HEK293 (cell line): Measurements from ENCODE around the gene CNTNAP4.

Experiments
- EGR2 ChIP-seq: fragments of 450-650 bp; formaldehyde crosslinking; IDR thresholded peaks from 2 replicates; pipeline ENCODE4 v1.5.1; 2016; ENCODE audit warnings: low read depth, missing biosample characterization, missing genetic modification characterization
- TCF7L2 ChIP-seq: IDR thresholded peaks from 2 replicates; pipeline ENCODE4 v1.6.1; 2011; ENCODE audit warnings: low read depth, mild to moderate bottlenecking, inconsistent platforms, low read length, moderate library complexity, borderline replicate concordance
- ZNF274 ChIP-seq, 2 experiments: fragments of 200-500 bp in 1 of 2; fragments of 450-650 bp in 1 of 2; sonication (Bioruptor generic) in 1 of 2; formaldehyde crosslinking in 1 of 2; IDR thresholded peaks; 2 replicates each; pipeline versions ENCODE4 v1.5.1 to v1.6.1; 2014 to 2016; ENCODE audit warnings: borderline replicate concordance in 1 of 2, inconsistent platforms in 1 of 2, low read length in 1 of 2, missing biosample characterization in 1 of 2, missing genetic modification characterization in 1 of 2
- ZNF548 ChIP-seq: fragments of 450-650 bp; formaldehyde crosslinking; IDR thresholded peaks from 2 replicates; pipeline ENCODE4 v1.5.1; 2016; ENCODE audit warnings: missing biosample characterization, missing genetic modification characterization
- TF ChIP-seq, protein P1 (sequence below): fragments of 450-650 bp; formaldehyde crosslinking; IDR thresholded peaks from 2 replicates; pipeline ENCODE4 v1.5.1; 2016; ENCODE audit warnings: missing biosample characterization, missing genetic modification characterization
- TF ChIP-seq, protein P2 (sequence below): fragments of 450-650 bp; formaldehyde crosslinking; IDR thresholded peaks from 2 replicates; pipeline ENCODE4 v1.5.1; 2017; ENCODE audit warnings: missing biosample characterization, missing genetic modification characterization

DNA sequence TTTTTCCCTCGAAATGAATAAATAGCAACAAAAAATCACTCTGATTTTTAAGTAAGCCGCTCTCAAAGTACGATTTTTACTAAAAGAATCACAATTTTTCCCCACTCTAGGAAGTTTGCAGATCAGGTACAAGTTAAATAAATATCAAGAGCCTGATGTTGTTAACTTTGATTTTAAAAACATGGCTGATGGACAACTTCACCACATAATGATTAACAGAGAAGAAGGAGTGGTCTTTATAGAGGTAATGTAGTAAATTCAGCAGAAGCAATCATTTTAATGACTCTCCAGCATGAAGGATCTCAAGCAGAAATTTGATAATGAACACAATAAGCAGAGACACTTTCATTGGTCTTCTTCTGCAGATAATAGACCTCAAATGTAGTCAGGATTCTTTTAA, 262.4 kb downstream of the CNTNAP4 start:
- TF ChIP-seq, protein P1, sequence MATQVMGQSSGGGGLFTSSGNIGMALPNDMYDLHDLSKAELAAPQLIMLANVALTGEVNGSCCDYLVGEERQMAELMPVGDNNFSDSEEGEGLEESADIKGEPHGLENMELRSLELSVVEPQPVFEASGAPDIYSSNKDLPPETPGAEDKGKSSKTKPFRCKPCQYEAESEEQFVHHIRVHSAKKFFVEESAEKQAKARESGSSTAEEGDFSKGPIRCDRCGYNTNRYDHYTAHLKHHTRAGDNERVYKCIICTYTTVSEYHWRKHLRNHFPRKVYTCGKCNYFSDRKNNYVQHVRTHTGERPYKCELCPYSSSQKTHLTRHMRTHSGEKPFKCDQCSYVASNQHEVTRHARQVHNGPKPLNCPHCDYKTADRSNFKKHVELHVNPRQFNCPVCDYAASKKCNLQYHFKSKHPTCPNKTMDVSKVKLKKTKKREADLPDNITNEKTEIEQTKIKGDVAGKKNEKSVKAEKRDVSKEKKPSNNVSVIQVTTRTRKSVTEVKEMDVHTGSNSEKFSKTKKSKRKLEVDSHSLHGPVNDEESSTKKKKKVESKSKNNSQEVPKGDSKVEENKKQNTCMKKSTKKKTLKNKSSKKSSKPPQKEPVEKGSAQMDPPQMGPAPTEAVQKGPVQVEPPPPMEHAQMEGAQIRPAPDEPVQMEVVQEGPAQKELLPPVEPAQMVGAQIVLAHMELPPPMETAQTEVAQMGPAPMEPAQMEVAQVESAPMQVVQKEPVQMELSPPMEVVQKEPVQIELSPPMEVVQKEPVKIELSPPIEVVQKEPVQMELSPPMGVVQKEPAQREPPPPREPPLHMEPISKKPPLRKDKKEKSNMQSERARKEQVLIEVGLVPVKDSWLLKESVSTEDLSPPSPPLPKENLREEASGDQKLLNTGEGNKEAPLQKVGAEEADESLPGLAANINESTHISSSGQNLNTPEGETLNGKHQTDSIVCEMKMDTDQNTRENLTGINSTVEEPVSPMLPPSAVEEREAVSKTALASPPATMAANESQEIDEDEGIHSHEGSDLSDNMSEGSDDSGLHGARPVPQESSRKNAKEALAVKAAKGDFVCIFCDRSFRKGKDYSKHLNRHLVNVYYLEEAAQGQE (tag by site-specific recombination) = no peak
- TF ChIP-seq ZNF548 (tag by site-specific recombination) (no peak), TCF7L2 (no peak), ZNF274 (IDR thresholded peaks at IDR 0.05; ENCODE audit: low read length) (no peak), ZNF274 (tag by site-specific recombination; IDR thresholded peaks at IDR 0.05; ENCODE audit: borderline replicate concordance) (no peak), EGR2 (tag by site-specific recombination) (no peak)
- TF ChIP-seq, protein P2, sequence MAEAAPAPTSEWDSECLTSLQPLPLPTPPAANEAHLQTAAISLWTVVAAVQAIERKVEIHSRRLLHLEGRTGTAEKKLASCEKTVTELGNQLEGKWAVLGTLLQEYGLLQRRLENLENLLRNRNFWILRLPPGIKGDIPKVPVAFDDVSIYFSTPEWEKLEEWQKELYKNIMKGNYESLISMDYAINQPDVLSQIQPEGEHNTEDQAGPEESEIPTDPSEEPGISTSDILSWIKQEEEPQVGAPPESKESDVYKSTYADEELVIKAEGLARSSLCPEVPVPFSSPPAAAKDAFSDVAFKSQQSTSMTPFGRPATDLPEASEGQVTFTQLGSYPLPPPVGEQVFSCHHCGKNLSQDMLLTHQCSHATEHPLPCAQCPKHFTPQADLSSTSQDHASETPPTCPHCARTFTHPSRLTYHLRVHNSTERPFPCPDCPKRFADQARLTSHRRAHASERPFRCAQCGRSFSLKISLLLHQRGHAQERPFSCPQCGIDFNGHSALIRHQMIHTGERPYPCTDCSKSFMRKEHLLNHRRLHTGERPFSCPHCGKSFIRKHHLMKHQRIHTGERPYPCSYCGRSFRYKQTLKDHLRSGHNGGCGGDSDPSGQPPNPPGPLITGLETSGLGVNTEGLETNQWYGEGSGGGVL (tag by site-specific recombination) = no peak
